HepG2 (cell line): ENCODE data around the gene LRP5. TPM values are rescaled to one million over a fixed set of nuclear protein-coding genes. Genes with fewer than 3 reads are reported as not detected.

Experiments used
- ATAC-seq: fragments of 200-7000 bp; cut with Tn5 transposase; 3 replicates; pipeline ENCODE4 v1.9.1; 2020; ENCODE audit warnings: mild to moderate bottlenecking, moderate library complexity
- BruUV-seq: library from RNA; stranded (reverse); fragments of 400-500 nt; replicated peaks from 2 replicates; lab custom pipeline; 2021; lab: Mats Ljungman, UMichigan
- CTCF ChIA-PET: fragments of 300-600 bp; formaldehyde crosslinking; extraction: SDS; loops from one replicate; lab custom pipeline; 2021; ENCODE audit warnings: low total read pairs, inconsistent platforms, low intra/inter-chr PET ratio; lab: Yijun Ruan, JAX
- POLR2A ChIA-PET: fragments of 350-600 bp; sonication (Branson Sonifier 250); formaldehyde crosslinking; loops from one replicate; lab custom pipeline; 2020; ENCODE audit warnings: antibody characterized with exemption, inconsistent platforms; lab: Yijun Ruan, JAX
- DNase-seq: peaks from one replicate; pipeline ENCODE4 v3.0.0-alpha.2; 2015; ENCODE audit warnings: low spot score
- FAIRE-seq: peaks from 3 replicates; lab custom pipeline; 2011; peaks lifted over from hg19 to GRCh38; lab: Jason Lieb, UNC
- H2AFZ ChIP-seq: one replicate; pipeline ENCODE4 v1.6.1; 2011; ENCODE audit warnings: low read length, inconsistent platforms
- H3K27ac ChIP-seq: fragments of 300-600 bp; 3 replicates; pipeline ENCODE4 v1.8.0; 2011; ENCODE audit warnings: mixed run types, mild to moderate bottlenecking, mixed read lengths, low read length, inconsistent platforms; ENCODE audit not compliant: insufficient read depth; ENCODE audit errors: extremely low read length
- H3K27me3 ChIP-seq, 2 experiments: fragments of 200-600 bp in 1 of 2; 2 replicates in 1 of 2; 3 replicates in 1 of 2; pipeline versions ENCODE4 v1.6.0 to v1.8.0; 2011; ENCODE audit warnings: low read length in 2 of 2, mild to moderate bottlenecking in 2 of 2, moderate library complexity in 2 of 2, inconsistent platforms in 1 of 2; ENCODE audit not compliant: insufficient read depth in 2 of 2, control insufficient read depth in 1 of 2
- H3K36me3 ChIP-seq, 2 experiments: fragments of 200-600 bp in 1 of 2; replicated peaks in 1 of 2; 2 replicates in 1 of 2; 3 replicates in 1 of 2; pipeline versions ENCODE4 v1.5.1 to v1.8.0; 2011; ENCODE audit warnings: low read length in 2 of 2, inconsistent platforms in 1 of 2; ENCODE audit not compliant: insufficient read depth in 2 of 2, control insufficient read depth in 1 of 2
- H3K4me1 ChIP-seq: 2 replicates; pipeline ENCODE4 v1.5.1; 2012; ENCODE audit warnings: low read length, inconsistent platforms; ENCODE audit not compliant: insufficient read depth
- H3K4me2 ChIP-seq: 2 replicates; pipeline ENCODE4 v1.6.0; 2011; ENCODE audit warnings: low read depth, low read length, inconsistent platforms
- H3K4me3 ChIP-seq, 3 experiments: fragments of 200-600 bp in 1 of 3; sonication (generic), shearing (Covaris generic) in 1 of 3; replicated peaks in 1 of 3; 2 replicates each; pipeline ENCODE4 v1.5.1; 2011 to 2016; ENCODE audit warnings: low read length in 3 of 3, inconsistent platforms in 2 of 3, low read depth in 2 of 3, mild to moderate bottlenecking in 2 of 3, control low read depth in 1 of 3, mixed read lengths in 1 of 3; ENCODE audit not compliant: insufficient read depth in 1 of 3
- H3K79me2 ChIP-seq: one replicate; pipeline ENCODE4 v1.6.1; 2011; ENCODE audit warnings: low read length, inconsistent platforms; ENCODE audit not compliant: insufficient read depth
- H3K9ac ChIP-seq: 2 replicates; pipeline ENCODE4 v1.6.0; 2011; ENCODE audit warnings: mild to moderate bottlenecking, low read depth, low read length, inconsistent platforms; ENCODE audit not compliant: insufficient read depth
- H3K9me3 ChIP-seq: 2 replicates; pipeline ENCODE4 v1.5.1; 2012; ENCODE audit warnings: mild to moderate bottlenecking, low read length
- H4K20me1 ChIP-seq: 2 replicates; pipeline ENCODE4 v1.6.0; 2011; ENCODE audit warnings: inconsistent platforms, mild to moderate bottlenecking, low read length, moderate library complexity; ENCODE audit not compliant: insufficient read depth
- AGO2 ChIP-seq: fragments of 200-400 bp; formaldehyde crosslinking; optimal IDR thresholded peaks from 2 replicates; pipeline ENCODE3; 2017; ENCODE audit warnings: mild to moderate bottlenecking, low read depth, low read length, moderate library complexity
- HHEX ChIP-seq: IDR thresholded peaks from 2 replicates; pipeline ENCODE4 v1.6.1; 2016; ENCODE audit warnings: control low read depth
- HNRNPH1 ChIP-seq: fragments of 200-400 bp; formaldehyde crosslinking; optimal IDR thresholded peaks from 2 replicates; pipeline ENCODE3; 2017; ENCODE audit warnings: mild to moderate bottlenecking, low read depth, low read length
- HOMEZ ChIP-seq: IDR thresholded peaks from 2 replicates; pipeline ENCODE4 v1.6.1; 2016; ENCODE audit warnings: low read depth
- KAT7 ChIP-seq: IDR thresholded peaks from 2 replicates; pipeline ENCODE4 v1.6.1; 2018; ENCODE audit warnings: borderline replicate concordance, missing compliant biosample characterization
- KDM5A ChIP-seq: fragments of 200-600 bp; sonication (generic); IDR thresholded peaks from 2 replicates; pipeline ENCODE4 v1.7.0; 2018; ENCODE audit warnings: antibody characterized with exemption, mild to moderate bottlenecking, low read length, borderline replicate concordance
- RBAK ChIP-seq: sonication (generic); formaldehyde crosslinking; IDR thresholded peaks from 2 replicates; pipeline ENCODE4 v1.5.1; 2020; ENCODE audit warnings: mild to moderate bottlenecking, missing genetic modification reagents
- SMC3 ChIP-seq: IDR thresholded peaks from 2 replicates; pipeline ENCODE4 v1.6.1; 2011; ENCODE audit warnings: low read length, improper control_type of control experiment
- STAG1 ChIP-seq: sonication (generic); formaldehyde crosslinking; IDR thresholded peaks from 2 replicates; pipeline ENCODE4 v1.4.0; 2020; ENCODE audit warnings: missing genetic modification reagents
- TCF7 ChIP-seq: sonication (generic); IDR thresholded peaks from 2 replicates; pipeline ENCODE4 v1.6.1; 2016; ENCODE audit warnings: antibody characterized with exemption, low read depth
- ZBTB42 ChIP-seq: sonication (generic); formaldehyde crosslinking; IDR thresholded peaks from 2 replicates; pipeline ENCODE4 v1.5.0; 2020; ENCODE audit warnings: mild to moderate bottlenecking, missing genetic modification reagents
- ZMAT3 ChIP-seq: sonication (generic); formaldehyde crosslinking; conservative IDR thresholded peaks from 2 replicates; pipeline ENCODE4 v1.7.0; 2021; ENCODE audit warnings: missing genetic modification reagents
- ZNF451 ChIP-seq: sonication (generic); formaldehyde crosslinking; IDR thresholded peaks from 2 replicates; pipeline ENCODE4 v1.5.0; 2020; ENCODE audit warnings: mild to moderate bottlenecking, missing genetic modification reagents
- WGBS: methylation state at CpG from one replicate; pipeline ENCODE4 v1.1.6; 2017; ENCODE audit warnings: low lambda C conversion rate; 5-methylcytosine and 5-hydroxymethylcytosine counted together
- in situ Hi-C: cut with HindIII; loops from 2 replicates; pipeline ENCODE4 v1.10.0; 2017; ENCODE audit warnings: low pct_unique_long_range_greater_than_20kb; ENCODE audit not compliant: extremely low pct_ligation_motif_present
- intact Hi-C: fragments of 100-400 bp; cut with micrococcal nuclease; formaldehyde crosslinking; loops from one replicate; pipeline ENCODE4 v1.10.0; 2022; ENCODE audit not compliant: unreplicated experiment
- polyA plus RNA-seq, 8 experiments: library from polyadenylated mRNA; depleted of rRNA in 3 of 8; stranded (reverse) in 7 of 8; unstranded in 1 of 8; fragments of >200 nt; fragmentation: Illumina TruSeq in 4 of 8; extraction: Trizol in 4 of 8; gene quantifications; 2 replicates each; pipeline versions ENCODE4 v1.2.1 to v1.2.3, GENCODE V29; 2011 to 2016; ENCODE audit warnings: low read depth in 4 of 8, missing spikeins in 1 of 8, mixed read lengths in 1 of 8; ENCODE audit not compliant: insufficient read depth in 1 of 8
- total RNA-seq, 5 experiments: library from RNA; depleted of rRNA; stranded (reverse); fragments of >200 nt; fragmentation: Illumina TruSeq; extraction: Trizol; gene quantifications; 2 replicates each; pipeline ENCODE4 v1.2.3, GENCODE V29; 2016; ENCODE audit warnings: low read depth in 1 of 5
- TF ChIP-seq, protein P1 (sequence below): sonication (generic); formaldehyde crosslinking; IDR thresholded peaks from 2 replicates; pipeline ENCODE4 v1.5.0; 2020; ENCODE audit warnings: missing genetic modification reagents
- TF ChIP-seq, protein P2 (sequence below): sonication (generic); formaldehyde crosslinking; IDR thresholded peaks from 2 replicates; pipeline ENCODE4 v1.4.0; 2020; ENCODE audit warnings: mild to moderate bottlenecking, missing genetic modification reagents
- TF ChIP-seq, protein P3 (sequence below): sonication (generic); formaldehyde crosslinking; IDR thresholded peaks from 2 replicates; pipeline ENCODE4 v1.9.0; 2021; ENCODE audit warnings: missing genetic modification reagents, borderline replicate concordance

The LRP5 gene
- total and polyA plus RNA-seq, 2 of the 13 experiments (the other 11 are each of a cell fraction or from before 2014, with no cell fraction given): 40.4 to 64.0 TPM

- Histone ChIP-seq H2AFZ (no peak overlapping the region), H3K27ac (peak overlapping the region; percentile 82), H3K4me3 (no peak overlapping the region), H3K9me3 (no peaks in the 10 kb centered on the region), H3K9ac (no peak overlapping the region), H4K20me1 (peaks cover 45% of the 10 kb centered on the region), H3K79me2 (peaks cover 99% of the 10 kb centered on the region), H3K4me2 (no peak overlapping the region), H3K4me1 (peaks cover 99% of the 10 kb centered on the region), H3K27me3 (no peaks in the 10 kb centered on the region), H3K36me3 (peaks cover 5 to 18% of the 10 kb centered on the region in 2 experiments; a peak in 3 of 5 replicates)
- no peak; the same call in 2 of the 3 replicates for ATAC-seq
- in situ Hi-C loops (no loop called here), intact Hi-C loops (no loop called here)
- CTCF ChIA-PET: no interaction called here
- no peak for FAIRE-seq
- WGBS: 100% methylated on average over 1 of the region's 18 CpGs
- DNase-seq: no peak
- no TSS peak for BruUV-seq
- POLR2A ChIA-PET: interaction anchor here (1.2 to 8.9 kb wide), 4 partner anchors 10 to 53 kb away, joined by 3 to 106 read pairs (median 39); partner anchors contain the start of gene C11orf24
- TF ChIP-seq TCF7 (no peak), HHEX (no peak), ZMAT3 (no peak), RBAK (CRISPR knock-in tag) (no peak), SMC3 (no peak), AGO2 (peak; percentile 1), KAT7 (CRISPR knock-in tag) (no peak), KDM5A (no peak), HNRNPH1 (no peak), ZBTB42 (CRISPR knock-in tag) (no peak), ZNF451 (CRISPR knock-in tag) (0 out of 2 replicates have a peak, but pooled peaks have one; percentile 31), STAG1 (CRISPR knock-in tag) (peak; percentile 22; the same call in 1 of the 2 replicates), HOMEZ (CRISPR knock-in tag) (no peak)
- TF ChIP-seq, protein P1, sequence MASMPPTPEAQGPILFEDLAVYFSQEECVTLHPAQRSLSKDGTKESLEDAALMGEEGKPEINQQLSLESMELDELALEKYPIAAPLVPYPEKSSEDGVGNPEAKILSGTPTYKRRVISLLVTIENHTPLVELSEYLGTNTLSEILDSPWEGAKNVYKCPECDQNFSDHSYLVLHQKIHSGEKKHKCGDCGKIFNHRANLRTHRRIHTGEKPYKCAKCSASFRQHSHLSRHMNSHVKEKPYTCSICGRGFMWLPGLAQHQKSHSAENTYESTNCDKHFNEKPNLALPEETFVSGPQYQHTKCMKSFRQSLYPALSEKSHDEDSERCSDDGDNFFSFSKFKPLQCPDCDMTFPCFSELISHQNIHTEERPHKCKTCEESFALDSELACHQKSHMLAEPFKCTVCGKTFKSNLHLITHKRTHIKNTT (CRISPR knock-in tag): no peak
- TF ChIP-seq, protein P2, sequence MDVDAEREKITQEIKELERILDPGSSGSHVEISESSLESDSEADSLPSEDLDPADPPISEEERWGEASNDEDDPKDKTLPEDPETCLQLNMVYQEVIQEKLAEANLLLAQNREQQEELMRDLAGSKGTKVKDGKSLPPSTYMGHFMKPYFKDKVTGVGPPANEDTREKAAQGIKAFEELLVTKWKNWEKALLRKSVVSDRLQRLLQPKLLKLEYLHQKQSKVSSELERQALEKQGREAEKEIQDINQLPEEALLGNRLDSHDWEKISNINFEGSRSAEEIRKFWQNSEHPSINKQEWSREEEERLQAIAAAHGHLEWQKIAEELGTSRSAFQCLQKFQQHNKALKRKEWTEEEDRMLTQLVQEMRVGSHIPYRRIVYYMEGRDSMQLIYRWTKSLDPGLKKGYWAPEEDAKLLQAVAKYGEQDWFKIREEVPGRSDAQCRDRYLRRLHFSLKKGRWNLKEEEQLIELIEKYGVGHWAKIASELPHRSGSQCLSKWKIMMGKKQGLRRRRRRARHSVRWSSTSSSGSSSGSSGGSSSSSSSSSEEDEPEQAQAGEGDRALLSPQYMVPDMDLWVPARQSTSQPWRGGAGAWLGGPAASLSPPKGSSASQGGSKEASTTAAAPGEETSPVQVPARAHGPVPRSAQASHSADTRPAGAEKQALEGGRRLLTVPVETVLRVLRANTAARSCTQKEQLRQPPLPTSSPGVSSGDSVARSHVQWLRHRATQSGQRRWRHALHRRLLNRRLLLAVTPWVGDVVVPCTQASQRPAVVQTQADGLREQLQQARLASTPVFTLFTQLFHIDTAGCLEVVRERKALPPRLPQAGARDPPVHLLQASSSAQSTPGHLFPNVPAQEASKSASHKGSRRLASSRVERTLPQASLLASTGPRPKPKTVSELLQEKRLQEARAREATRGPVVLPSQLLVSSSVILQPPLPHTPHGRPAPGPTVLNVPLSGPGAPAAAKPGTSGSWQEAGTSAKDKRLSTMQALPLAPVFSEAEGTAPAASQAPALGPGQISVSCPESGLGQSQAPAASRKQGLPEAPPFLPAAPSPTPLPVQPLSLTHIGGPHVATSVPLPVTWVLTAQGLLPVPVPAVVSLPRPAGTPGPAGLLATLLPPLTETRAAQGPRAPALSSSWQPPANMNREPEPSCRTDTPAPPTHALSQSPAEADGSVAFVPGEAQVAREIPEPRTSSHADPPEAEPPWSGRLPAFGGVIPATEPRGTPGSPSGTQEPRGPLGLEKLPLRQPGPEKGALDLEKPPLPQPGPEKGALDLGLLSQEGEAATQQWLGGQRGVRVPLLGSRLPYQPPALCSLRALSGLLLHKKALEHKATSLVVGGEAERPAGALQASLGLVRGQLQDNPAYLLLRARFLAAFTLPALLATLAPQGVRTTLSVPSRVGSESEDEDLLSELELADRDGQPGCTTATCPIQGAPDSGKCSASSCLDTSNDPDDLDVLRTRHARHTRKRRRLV (CRISPR knock-in tag): no peak
- TF ChIP-seq, protein P3, sequence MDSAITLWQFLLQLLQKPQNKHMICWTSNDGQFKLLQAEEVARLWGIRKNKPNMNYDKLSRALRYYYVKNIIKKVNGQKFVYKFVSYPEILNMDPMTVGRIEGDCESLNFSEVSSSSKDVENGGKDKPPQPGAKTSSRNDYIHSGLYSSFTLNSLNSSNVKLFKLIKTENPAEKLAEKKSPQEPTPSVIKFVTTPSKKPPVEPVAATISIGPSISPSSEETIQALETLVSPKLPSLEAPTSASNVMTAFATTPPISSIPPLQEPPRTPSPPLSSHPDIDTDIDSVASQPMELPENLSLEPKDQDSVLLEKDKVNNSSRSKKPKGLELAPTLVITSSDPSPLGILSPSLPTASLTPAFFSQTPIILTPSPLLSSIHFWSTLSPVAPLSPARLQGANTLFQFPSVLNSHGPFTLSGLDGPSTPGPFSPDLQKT (CRISPR knock-in tag): no peak
Measured at GRCh38 chr11:68325183-68325906, 13.0 kb downstream of the LRP5 start.
